NCI-H526 treated with DMSO at 0.1 percent for 48 hours (cell line): ENCODE results near the gene P2RX4.
A peak's percentile ranks its signal among the peaks of the same experiment; 100 is the strongest.
"Not testable (repeated sequence)": the region's sequence is repeated elsewhere in the genome, so short reads cannot be mapped to it uniquely, and the experiment has no call there.

Experiments
- DNase-seq: peaks from one replicate; lab custom pipeline; 2025; lab: John Stamatoyannopoulos, UW

P2RX4 gene

GRCh38 chr12:121222847-121223246, 12.9 kb downstream of the P2RX4 start:
- DNase-seq = no peak

GRCh38 chr12:121223292-121224285, 13.7 kb downstream of the P2RX4 start:
- no peak for DNase-seq

GRCh38 chr12:121224591-121224990, 14.7 kb downstream of the P2RX4 start:
- no peak for DNase-seq

GRCh38 chr12:121226399-121226798, 16.5 kb downstream of the P2RX4 start:
- no peak for DNase-seq

- not testable (repeated sequence) for DNase-seq
Measured at GRCh38 chr12:121226871-121227270, 16.9 kb downstream of the P2RX4 start.

- DNase-seq = peak; percentile 83
Measured at GRCh38 chr12:121227294-121227693, 17.4 kb downstream of the P2RX4 start.

GRCh38 chr12:121228919-121229665, 19.2 kb downstream of the P2RX4 start:
- DNase-seq = no peak

- DNase-seq = peak; percentile 49
Measured at GRCh38 chr12:121229826-121230537, 20.1 kb downstream of the P2RX4 start.

- no peak for DNase-seq
Measured at GRCh38 chr12:121230538-121230907, 20.6 kb downstream of the P2RX4 start.

GRCh38 chr12:121232163-121232562, 22.2 kb downstream of the P2RX4 start:
- DNase-seq = no peak

- no peak for DNase-seq
Measured at GRCh38 chr12:121232977-121233627, 23.2 kb downstream of the P2RX4 start.

GRCh38 chr12:121233628-121234020, 23.7 kb downstream of the P2RX4 start:
- DNase-seq = no peak

GRCh38 chr12:121236776-121237175, 26.8 kb downstream of the P2RX4 start:
- no peak for DNase-seq

- no peak for DNase-seq
Measured at GRCh38 chr12:121237415-121237814, 27.5 kb downstream of the P2RX4 start.

- no peak for DNase-seq
Measured at GRCh38 chr12:121238086-121238485, 28.2 kb downstream of the P2RX4 start.

- no peak for DNase-seq
Measured at GRCh38 chr12:121238604-121239350, 28.8 kb downstream of the P2RX4 start.

- DNase-seq = no peak
Measured at GRCh38 chr12:121239351-121240061, 29.6 kb downstream of the P2RX4 start.

GRCh38 chr12:121240062-121240420, 30.1 kb downstream of the P2RX4 start:
- DNase-seq = no peak

GRCh38 chr12:121240484-121241101, 30.7 kb downstream of the P2RX4 start:
- DNase-seq = no peak
